Ovary (tissue), 3 donors: ENCODE measurements around the gene COX7C.

Experiments
- CTCF ChIP-seq, 3 donors: fragments of 450-650 bp in 2 of 3; fragments of 200-600 bp in 1 of 3; IDR thresholded peaks; one replicate each; pipeline versions ENCODE4 v1.5.1 to v1.8.0; 2016 to 2022; ENCODE audit warnings: antibody characterized with exemption in 3 of 3, mild to moderate bottlenecking in 1 of 3
- POLR2A ChIP-seq: fragments of 450-650 bp; IDR thresholded peaks from one replicate; pipeline ENCODE4 v1.6.1; 2017; ENCODE audit warnings: antibody characterized with exemption, mild to moderate bottlenecking, moderate library complexity
- donor health status: DM: no; HTN: no; CAD: no.

- TF ChIP-seq CTCF (IDR thresholded peaks at IDR 0.05): no peak
- no peak for TF ChIP-seq POLR2A
Measured at GRCh38 chr5:86625148-86625547, 7.4 kb downstream of the COX7C start.
